Skeletal muscle satellite cell (primary cell): ENCODE results near the gene CDS2.

Source experiments
- H3K27me3 ChIP-seq: 2 replicates; pipeline ENCODE4 v1.7.0; 2013; ENCODE audit warnings: low read length; ENCODE audit not compliant: control insufficient read depth, insufficient read depth
- H3K36me3 ChIP-seq: 2 replicates; pipeline ENCODE4 v1.7.0; 2013; ENCODE audit warnings: mild to moderate bottlenecking, control low read depth, low read length; ENCODE audit not compliant: insufficient read depth
- H3K4me1 ChIP-seq: 2 replicates; pipeline ENCODE4 v1.7.0; 2013; ENCODE audit warnings: low read length; ENCODE audit not compliant: control insufficient read depth, insufficient read depth
- H3K4me2 ChIP-seq: 2 replicates; pipeline ENCODE4 v1.7.0; 2013; ENCODE audit warnings: mild to moderate bottlenecking, low read length
- H3K4me3 ChIP-seq: 2 replicates; pipeline ENCODE4 v1.7.0; 2013; ENCODE audit warnings: low read length
- H3K9ac ChIP-seq: 2 replicates; pipeline ENCODE4 v1.7.0; 2013; ENCODE audit warnings: mild to moderate bottlenecking, low read depth, low read length, moderate library complexity
- H3K9me3 ChIP-seq: replicated peaks from 2 replicates; pipeline ENCODE4 v1.7.0; 2013; ENCODE audit warnings: mild to moderate bottlenecking, control low read depth, low read length

The CDS2 gene

DNA sequence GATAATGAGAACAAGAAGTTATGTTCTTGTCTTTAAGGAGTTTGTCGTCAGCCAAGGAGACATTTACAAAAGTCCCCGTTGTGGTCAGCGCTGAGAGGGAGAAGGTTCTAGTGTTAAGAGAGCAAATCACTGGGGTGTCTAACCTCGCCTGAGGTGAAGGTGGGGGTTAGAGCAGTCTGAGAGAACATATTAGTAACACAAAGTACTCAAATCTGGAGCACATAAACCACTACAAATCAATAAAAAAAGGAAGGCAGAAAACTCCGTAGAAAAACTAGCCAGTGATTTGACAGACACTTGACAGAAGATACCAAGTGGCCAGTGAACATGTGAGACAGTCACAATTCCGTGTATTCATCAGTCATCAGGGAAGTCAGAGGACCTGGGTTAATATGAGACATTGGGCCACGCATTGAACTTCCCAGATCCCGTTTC is 45.4 kb downstream of the CDS2 start:
- peaks cover 29% of the 10 kb centered on the region for H3K4me1 ChIP-seq
- no peaks in the 10 kb centered on the region for H3K27me3 ChIP-seq
- peaks cover 15% of the 10 kb centered on the region for H3K36me3 ChIP-seq
- no peak overlapping the region for H3K9ac ChIP-seq
- no peaks in the 10 kb centered on the region for H3K9me3 ChIP-seq
- H3K4me3 ChIP-seq: no peak overlapping the region
- no peak overlapping the region for H3K4me2 ChIP-seq

DNA sequence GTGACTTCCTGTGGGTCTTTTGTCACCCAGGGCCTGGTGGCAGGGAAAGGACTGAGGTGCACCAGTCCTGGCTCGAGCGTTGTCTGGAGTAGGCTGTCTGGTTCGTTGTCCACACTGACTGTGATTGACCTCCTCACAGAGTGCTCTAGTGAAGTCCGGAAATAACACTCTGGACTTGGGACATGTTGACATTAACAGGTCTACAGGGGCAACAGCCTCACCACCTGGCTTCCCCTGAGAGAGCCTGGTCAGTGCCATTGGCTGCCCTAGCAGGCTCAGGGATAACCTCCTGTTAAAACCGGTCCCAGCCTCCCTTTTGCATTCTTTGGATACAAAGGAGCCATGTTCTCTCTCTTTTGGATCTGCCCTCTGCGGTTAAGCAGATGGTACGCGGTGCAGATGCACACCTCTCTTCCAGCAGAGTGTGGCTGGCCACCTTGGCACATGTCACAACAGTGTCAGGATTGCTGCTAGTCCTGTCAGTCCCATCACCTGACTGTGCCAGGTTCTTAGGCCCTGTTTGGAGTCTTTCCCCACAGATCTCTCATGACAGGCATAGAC is 46.2 kb downstream of the CDS2 start:
- Histone ChIP-seq H3K9ac (no peak overlapping the region), H3K36me3 (peaks cover 18% of the 10 kb centered on the region), H3K9me3 (no peaks in the 10 kb centered on the region), H3K4me3 (no peak overlapping the region), H3K4me2 (no peak overlapping the region), H3K4me1 (peaks cover 29% of the 10 kb centered on the region), H3K27me3 (no peaks in the 10 kb centered on the region)

DNA sequence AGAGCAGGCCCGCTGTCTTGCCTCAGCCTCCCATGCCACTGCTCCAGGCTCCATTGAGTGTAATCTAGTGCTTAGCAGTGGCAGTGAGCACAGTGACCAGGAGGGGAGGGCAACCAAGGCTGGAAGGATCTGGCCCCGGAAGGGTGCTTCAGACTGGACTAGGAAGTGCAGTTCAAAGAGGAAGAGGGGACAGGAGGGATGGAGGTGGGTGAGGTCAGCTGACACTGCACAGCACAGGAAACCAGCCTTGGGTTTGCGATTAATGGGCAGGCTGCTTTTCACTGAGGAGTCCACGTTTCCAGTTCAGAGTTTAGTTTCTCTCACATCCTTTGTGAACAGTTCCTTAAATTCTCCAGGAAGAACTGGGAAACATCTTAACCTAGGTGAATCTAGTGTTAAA is 46.9 kb downstream of the CDS2 start:
- no peaks in the 10 kb centered on the region for H3K9me3 ChIP-seq
- H3K4me2 ChIP-seq: no peak overlapping the region
- no peak overlapping the region for H3K4me3 ChIP-seq
- H3K36me3 ChIP-seq: peaks cover 18% of the 10 kb centered on the region
- H3K27me3 ChIP-seq: no peaks in the 10 kb centered on the region
- peaks cover 24% of the 10 kb centered on the region for H3K4me1 ChIP-seq
- no peak overlapping the region for H3K9ac ChIP-seq

DNA sequence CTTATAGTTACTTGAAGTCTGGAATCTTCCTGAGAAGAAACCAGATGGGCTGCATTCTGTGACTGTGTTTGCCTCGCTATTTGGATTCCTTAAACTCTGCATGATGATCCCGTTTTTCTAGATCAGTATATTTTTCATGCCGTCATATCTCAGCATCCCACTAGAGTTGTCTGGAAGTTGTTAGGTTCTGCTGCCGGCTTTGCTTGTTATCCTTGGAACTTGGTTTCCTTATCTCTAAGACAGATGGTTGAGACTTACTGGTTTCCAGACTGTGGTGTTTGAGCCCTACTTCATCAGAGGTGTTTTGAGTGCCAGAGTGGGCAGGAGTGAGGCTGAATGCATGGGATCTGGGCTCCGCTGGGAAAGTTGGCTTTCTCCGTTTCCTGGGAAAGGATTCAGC is 50.3 kb downstream of the CDS2 start:
- H3K4me1 ChIP-seq: peaks cover 2% of the 10 kb centered on the region
- H3K4me2 ChIP-seq: no peak overlapping the region
- no peak overlapping the region for H3K4me3 ChIP-seq
- H3K36me3 ChIP-seq: peaks cover 20% of the 10 kb centered on the region
- H3K9ac ChIP-seq: no peak overlapping the region
- no peaks in the 10 kb centered on the region for H3K27me3 ChIP-seq
- no peaks in the 10 kb centered on the region for H3K9me3 ChIP-seq

DNA sequence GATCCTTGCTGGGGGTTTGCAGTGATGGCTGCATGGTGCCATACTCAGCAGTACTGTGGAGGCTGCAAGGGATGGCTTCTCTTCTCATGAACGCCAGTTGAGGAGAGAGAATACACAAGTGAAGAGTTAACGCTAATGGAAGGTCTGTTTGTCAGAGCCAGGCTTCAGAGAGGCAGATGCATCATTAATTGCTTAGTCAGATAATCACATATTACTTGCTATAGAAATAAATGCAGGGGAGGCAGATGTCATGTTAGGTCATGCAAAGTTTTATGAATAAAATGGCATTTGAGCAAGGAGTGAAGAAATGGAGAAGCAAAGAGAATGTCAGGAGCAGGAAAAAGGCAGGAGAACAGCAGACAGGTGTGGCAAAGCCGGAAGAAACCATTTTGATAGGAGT is 51.2 kb downstream of the CDS2 start:
- Histone ChIP-seq H3K4me2 (no peak overlapping the region), H3K9me3 (no peaks in the 10 kb centered on the region), H3K9ac (no peak overlapping the region), H3K36me3 (peaks cover 26% of the 10 kb centered on the region), H3K27me3 (no peaks in the 10 kb centered on the region), H3K4me3 (no peak overlapping the region), H3K4me1 (peaks cover 7% of the 10 kb centered on the region)

DNA sequence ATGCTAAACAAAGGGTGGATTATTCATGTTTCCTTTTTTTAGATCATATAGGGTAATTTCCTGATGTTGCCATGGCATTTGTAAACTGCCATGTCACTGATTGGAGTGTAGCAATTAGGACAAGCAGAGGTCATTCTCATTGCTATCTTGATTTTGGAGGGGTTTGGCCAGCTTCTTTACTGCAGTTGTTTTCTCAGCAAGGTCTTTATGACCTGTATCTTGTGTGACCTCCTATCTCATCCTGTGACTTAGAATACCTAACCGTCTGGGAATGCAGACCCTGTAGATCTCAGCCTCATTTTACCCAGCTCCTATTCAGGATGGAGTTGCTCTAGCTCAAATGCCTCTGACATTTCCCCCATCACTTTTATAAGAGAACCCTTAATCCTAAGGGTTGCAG is 53.6 kb downstream of the CDS2 start:
- Histone ChIP-seq H3K27me3 (no peaks in the 10 kb centered on the region), H3K9me3 (no peaks in the 10 kb centered on the region), H3K4me1 (peaks cover 7% of the 10 kb centered on the region), H3K9ac (no peak overlapping the region), H3K4me2 (no peak overlapping the region), H3K36me3 (peaks cover 27% of the 10 kb centered on the region), H3K4me3 (no peak overlapping the region)

DNA sequence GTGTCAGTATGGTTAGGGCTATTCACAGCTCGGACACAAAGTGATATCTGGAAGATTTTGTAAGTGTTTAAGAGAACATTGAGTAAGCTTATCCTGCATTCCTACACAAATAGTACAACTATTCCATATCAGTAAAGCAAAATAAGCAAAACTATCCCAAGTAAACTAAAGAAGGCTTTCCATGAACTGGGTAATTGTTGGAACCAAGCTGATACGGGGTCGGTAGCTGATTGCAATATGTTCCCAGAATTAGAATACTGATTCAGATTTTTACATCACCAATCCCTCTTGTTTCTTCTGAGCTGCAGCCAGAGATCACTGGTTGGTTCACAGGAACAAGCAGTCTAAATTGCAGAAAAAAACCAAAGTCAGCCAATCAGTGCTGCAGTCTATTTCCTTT is 54.1 kb downstream of the CDS2 start:
- Histone ChIP-seq H3K4me2 (no peak overlapping the region), H3K9ac (no peak overlapping the region), H3K36me3 (peaks cover 27% of the 10 kb centered on the region), H3K4me1 (peaks cover 7% of the 10 kb centered on the region), H3K4me3 (no peak overlapping the region), H3K9me3 (no peaks in the 10 kb centered on the region), H3K27me3 (no peaks in the 10 kb centered on the region)

DNA sequence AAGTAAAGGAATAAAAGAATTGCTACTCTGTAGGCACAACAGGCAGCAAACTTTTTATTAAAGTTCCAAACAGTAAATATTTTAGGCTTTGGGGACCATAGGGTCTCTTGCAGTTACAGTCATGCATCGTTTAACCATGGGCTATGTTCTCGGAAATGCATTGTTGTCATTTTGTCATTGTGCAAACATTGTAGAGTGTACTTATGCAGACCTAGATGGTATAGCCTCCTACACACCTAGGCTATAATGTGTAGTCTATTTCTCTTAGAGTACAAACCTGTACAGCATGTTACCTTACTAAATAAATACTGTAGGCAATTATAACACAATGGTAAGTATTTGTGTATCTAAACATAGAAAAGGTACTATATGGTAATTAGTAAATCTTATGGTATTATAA is 54.7 kb downstream of the CDS2 start:
- H3K36me3 ChIP-seq: peaks cover 25% of the 10 kb centered on the region
- H3K4me3 ChIP-seq: no peak overlapping the region
- no peak overlapping the region for H3K9ac ChIP-seq
- H3K4me1 ChIP-seq: peaks cover 7% of the 10 kb centered on the region
- H3K9me3 ChIP-seq: no peaks in the 10 kb centered on the region
- no peaks in the 10 kb centered on the region for H3K27me3 ChIP-seq
- no peak overlapping the region for H3K4me2 ChIP-seq

DNA sequence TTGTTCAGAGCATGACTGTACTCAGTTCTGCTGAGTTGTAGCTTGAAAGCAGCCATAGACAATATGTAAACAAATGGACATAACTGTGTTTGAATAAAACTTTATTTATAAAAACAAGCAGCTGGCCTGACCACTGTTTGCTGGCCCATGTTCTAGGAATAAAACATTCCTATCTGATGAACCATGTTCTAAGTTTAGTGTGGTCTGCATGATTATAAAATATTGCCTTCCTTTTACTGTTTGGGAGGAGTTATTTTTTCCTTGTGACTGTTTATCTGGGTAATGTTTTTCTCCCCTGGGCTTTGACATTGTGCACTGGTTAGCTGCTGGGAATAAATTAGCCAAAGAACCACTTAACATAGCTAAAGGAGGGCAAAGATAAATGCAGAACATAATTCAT is 55.1 kb downstream of the CDS2 start:
- Histone ChIP-seq H3K4me3 (no peak overlapping the region), H3K36me3 (peaks cover 20% of the 10 kb centered on the region), H3K27me3 (no peaks in the 10 kb centered on the region), H3K4me2 (peak overlapping the region; percentile 22), H3K9me3 (no peaks in the 10 kb centered on the region), H3K9ac (no peak overlapping the region), H3K4me1 (peaks cover 7% of the 10 kb centered on the region)

DNA sequence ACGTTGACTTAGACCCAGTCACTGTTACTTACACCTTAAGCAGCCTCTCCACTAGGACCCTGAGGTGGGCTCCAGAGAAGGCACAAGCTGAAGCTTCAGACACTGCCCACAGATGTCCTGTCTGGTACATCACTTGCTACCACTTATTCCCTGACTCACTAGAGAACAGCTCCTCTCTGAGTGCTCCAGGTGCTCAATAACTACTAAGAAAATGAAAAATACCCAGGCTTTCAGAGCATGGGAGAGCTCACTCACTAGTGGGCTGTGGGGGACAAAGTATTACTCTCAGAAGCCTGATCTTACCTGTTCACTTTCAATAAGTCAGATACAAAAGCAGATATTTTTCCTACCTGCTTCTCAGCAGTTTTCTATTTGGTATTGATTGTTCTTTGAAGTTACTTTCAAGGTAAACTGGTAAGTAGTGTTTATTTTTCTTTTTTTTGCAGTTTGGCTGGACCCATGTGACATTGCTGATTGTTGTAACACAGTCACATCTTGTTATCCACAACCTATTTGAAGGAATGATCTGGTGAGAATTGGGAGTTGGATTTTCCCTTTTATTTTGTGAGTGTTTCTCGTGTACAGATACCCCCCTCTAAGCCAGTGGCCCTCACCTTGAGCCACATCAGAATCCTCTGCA is 55.9 kb downstream of the CDS2 start:
- H3K4me3 ChIP-seq: no peak overlapping the region
- no peak overlapping the region for H3K9ac ChIP-seq
- H3K9me3 ChIP-seq: no peaks in the 10 kb centered on the region
- H3K4me2 ChIP-seq: peak overlapping the region; percentile 22
- H3K36me3 ChIP-seq: peaks cover 15% of the 10 kb centered on the region
- peaks cover 7% of the 10 kb centered on the region for H3K4me1 ChIP-seq
- H3K27me3 ChIP-seq: no peaks in the 10 kb centered on the region

DNA sequence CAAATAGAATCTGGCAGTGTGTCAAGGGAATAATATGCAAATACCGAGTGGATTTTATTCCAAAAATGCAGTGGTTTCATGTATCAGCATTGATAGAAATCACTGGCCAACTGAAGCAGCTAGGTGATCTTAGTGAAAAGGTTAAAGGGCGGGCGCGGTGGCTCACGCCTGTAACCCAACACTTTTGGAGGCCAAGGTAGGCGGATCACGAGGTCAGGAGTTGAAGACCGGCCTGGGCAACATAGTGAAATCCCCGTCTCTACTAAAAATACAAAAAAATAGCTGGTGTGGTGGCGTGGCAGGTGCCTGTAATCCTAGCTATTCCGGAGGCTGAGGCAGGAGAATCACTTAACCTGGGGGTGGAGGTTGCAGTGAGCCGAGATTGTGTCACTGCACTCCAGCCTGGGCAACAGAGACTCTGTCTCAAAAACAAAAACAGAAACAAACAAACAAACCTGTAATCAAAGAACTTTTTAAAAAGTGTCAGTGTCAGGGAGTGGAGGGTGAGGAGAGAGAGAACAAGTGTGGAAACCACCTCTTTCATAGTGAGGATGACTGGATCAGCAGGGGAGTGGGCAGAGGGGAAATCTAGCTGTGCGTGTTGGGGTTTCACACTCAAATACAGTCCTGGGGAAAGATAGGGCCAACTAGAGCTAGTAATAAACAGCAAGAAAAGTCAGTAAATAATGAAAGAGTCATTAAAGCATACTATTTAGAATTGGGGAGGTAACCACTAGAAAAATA is 57.1 kb downstream of the CDS2 start:
- peaks cover 15% of the 10 kb centered on the region for H3K36me3 ChIP-seq
- H3K4me3 ChIP-seq: no peak overlapping the region

DNA sequence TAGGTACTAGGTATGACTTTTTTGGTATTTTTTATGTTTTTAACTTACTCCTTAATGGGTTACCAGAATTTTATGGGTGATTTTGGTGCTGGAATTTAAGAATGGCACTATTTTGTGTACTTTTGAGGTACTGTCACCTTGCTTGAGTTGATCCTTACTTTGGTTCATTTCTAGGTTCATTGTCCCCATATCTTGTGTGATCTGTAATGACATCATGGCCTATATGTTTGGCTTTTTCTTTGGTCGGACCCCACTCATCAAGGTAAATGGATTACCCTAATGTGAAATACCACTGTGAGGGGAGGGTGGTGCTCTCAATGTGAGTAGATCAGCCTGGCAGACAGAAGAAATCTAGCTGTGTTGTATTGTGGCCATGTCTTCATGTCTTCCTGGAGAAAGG is 57.9 kb downstream of the CDS2 start:
- Histone ChIP-seq H3K9ac (no peak overlapping the region), H3K4me2 (no peak overlapping the region), H3K9me3 (no peaks in the 10 kb centered on the region), H3K27me3 (no peaks in the 10 kb centered on the region), H3K36me3 (peaks cover 18% of the 10 kb centered on the region), H3K4me3 (no peak overlapping the region), H3K4me1 (peaks cover 7% of the 10 kb centered on the region)

More for the DNA sequence above, 57.1 kb downstream of the CDS2 start:
- H3K4me2 ChIP-seq: no peak overlapping the region
- no peak overlapping the region for H3K9ac ChIP-seq
- H3K4me1 ChIP-seq: peaks cover 7% of the 10 kb centered on the region
- no peaks in the 10 kb centered on the region for H3K27me3 ChIP-seq
- H3K9me3 ChIP-seq: no peaks in the 10 kb centered on the region
